ENCODE results near the gene SULT4A1.

DNA sequence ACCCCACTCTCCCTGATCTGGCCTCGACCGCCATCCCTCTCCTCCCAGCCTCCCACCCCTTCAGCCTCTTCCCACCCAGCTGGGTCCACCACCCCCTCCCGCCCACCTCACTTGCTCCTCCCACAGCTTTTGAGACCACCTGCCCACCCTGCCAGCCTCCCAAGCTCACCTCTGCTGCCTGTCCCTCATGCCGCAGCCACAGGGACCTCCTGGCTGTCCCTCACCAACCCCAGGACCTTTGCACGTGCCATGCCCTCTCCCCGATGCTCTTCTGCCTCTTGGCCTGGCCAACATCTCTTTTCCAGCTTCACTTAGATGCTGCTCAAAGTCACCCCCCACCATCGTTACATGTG lies 23.0 kb upstream of the SULT4A1 start:
- TF ChIP-seq POLR2A (IDR thresholded peaks at IDR 0.05; ENCODE audit: low read length) (no peak), GATA1 (IDR thresholded peaks at IDR 0.05; ENCODE audit: low read depth, low read length) (no peak)

All from erythroblast (primary cell).